ENCODE data around the gene RNF150. TPM values are rescaled to one million over a fixed set of nuclear protein-coding genes. Genes with fewer than 3 reads are reported as not detected.

RNF150 gene
- polyA plus RNA-seq, 1 donor, result 9.0 TPM

DNA sequence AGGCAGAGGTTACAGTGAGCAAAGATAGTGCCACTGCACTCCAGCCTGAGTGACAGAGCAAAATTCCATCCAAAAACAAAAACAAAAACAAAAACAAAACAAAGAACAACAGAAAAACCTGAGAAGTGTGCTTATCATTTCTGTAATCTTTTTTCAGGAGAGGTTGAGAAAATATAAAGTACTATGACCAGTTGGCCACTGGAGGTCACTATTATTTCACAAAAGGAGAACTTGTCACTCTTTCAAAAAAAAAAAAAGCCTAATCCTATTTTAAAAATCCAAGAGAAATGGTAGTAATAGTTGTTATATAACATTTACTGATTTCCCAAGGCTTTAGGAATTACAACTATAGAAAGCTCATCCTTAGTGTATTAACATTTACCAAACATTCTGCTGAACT is 24.9 kb upstream of the RNF150 start:
- Histone ChIP-seq H3K4me1 (ENCODE audit: control insufficient read depth, insufficient read depth, low read length) (no peaks in the 10 kb centered on the region), H3K27me3 (ENCODE audit: control insufficient read depth, insufficient read depth, low read length) (no peaks in the 10 kb centered on the region), H3K27ac (ENCODE audit: low read length) (no peak overlapping the region), H3K4me3 (ENCODE audit: low read length) (no peak overlapping the region), H3K9me3 (ENCODE audit: control insufficient read depth, low read depth, low read length) (no peaks in the 10 kb centered on the region), H3K36me3 (ENCODE audit: control insufficient read depth, insufficient read depth, low read length) (no peaks in the 10 kb centered on the region)
- DNase-seq, result no peak

DNA sequence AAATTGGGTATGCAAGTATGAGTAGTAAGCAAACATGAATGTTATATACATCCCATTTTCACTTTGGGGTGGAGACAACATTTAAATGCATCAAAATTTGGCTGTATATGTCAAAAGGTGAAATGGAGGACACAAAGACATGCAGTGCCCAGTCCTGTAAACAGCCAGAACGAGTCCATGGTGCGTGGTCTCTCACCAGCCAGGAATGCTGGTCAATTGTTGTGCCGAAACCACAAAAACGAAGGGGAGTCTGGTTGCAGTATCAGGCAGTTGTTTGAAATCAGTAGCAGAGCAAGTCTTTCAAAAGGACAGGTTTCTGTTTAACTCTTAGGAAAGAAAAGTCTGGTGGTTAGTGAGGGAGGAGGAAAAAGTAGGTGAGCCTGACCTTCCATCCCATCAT is 22.3 kb upstream of the RNF150 start:
- WGBS (ENCODE audit: insufficient coverage, low lambda C conversion rate), result no CpG with 5 or more reads among the region's 4 CpGs
- H3K27ac ChIP-seq (ENCODE audit: low read length), result no peak overlapping the region

DNA sequence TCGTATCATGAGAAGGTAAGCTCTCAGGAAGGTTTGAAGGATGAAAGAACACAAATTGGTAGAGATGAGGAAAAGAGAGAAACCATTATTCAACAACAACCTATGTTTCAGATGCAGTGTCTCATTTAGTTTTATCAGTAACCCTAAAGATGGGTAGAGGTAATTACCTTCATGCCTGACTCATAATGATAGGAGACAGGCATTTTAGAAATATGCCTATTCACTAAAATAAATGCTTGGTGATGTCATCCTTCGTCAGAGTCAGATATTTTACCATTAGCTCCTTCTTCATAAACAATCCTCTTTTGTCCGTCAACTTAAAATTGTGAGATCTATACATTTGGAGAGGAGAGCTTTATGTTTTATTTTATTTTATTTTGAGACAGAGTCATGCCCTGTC is 21.5 kb upstream of the RNF150 start:
- no peaks in the 10 kb centered on the region for H3K36me3 ChIP-seq (ENCODE audit: control insufficient read depth, insufficient read depth, low read length)
- H3K4me3 ChIP-seq (ENCODE audit: low read length), result no peak overlapping the region
- 64% methylated on average over 1 of the region's 3 CpGs for WGBS (ENCODE audit: insufficient coverage, low lambda C conversion rate)
- no peaks in the 10 kb centered on the region for H3K27me3 ChIP-seq (ENCODE audit: control insufficient read depth, insufficient read depth, low read length)
- H3K9me3 ChIP-seq (ENCODE audit: control insufficient read depth, low read depth, low read length), result no peaks in the 10 kb centered on the region
- no peak for DNase-seq
- H3K4me1 ChIP-seq (ENCODE audit: control insufficient read depth, insufficient read depth, low read length), result no peaks in the 10 kb centered on the region
- no peak overlapping the region for H3K27ac ChIP-seq (ENCODE audit: low read length)

More for the DNA sequence above, 22.3 kb upstream of the RNF150 start:
- H3K4me1 ChIP-seq (ENCODE audit: control insufficient read depth, insufficient read depth, low read length), result no peaks in the 10 kb centered on the region
- H3K4me3 ChIP-seq (ENCODE audit: low read length), result no peak overlapping the region
- DNase-seq, result no peak
- H3K36me3 ChIP-seq (ENCODE audit: control insufficient read depth, insufficient read depth, low read length), result no peaks in the 10 kb centered on the region
- H3K27me3 ChIP-seq (ENCODE audit: control insufficient read depth, insufficient read depth, low read length), result no peaks in the 10 kb centered on the region
- no peaks in the 10 kb centered on the region for H3K9me3 ChIP-seq (ENCODE audit: control insufficient read depth, low read depth, low read length)

DNA sequence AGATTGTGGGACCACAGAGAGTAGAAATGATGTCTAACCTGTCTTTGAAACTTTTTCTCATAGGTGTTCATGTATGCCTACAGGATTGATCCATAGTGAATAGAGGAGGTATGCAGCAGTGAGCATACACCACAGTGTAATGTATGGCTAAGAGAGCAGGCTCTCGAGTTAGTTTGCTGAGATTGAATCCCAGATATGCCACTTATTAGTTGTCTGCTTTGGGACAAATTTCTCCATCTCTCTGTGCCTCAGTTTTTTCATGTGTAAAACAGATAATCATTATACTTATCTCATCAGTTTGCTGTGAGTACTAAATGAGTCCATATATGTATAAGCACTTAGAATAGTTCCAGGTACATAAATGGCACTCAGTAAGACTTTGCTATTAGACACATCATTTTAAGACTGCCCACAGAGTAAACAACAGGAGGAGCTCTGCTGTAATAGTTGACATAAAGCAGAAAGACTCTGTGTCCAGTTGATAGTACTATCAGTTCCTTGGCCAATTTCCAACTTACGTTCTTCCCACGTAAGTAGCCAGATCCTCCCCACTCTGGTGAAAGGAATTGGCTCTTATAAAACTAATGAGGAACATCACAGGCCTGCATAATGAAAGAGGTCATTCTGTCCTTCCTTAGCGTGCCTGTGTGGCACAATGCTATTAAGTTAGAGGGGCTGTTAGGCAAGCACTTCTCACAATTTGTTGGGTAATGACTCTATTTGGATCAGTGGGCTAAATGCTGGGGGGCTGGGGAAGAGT is 20.7 kb upstream of the RNF150 start:
- DNase-seq, result peak in 1 of 2 donors; percentile 12
- no peaks in the 10 kb centered on the region for H3K9me3 ChIP-seq (ENCODE audit: control insufficient read depth, low read depth, low read length)
- no peak overlapping the region for H3K27ac ChIP-seq (ENCODE audit: low read length)
- WGBS (ENCODE audit: insufficient coverage, low lambda C conversion rate), result no CpG with 5 or more reads among the region's 4 CpGs
- no peaks in the 10 kb centered on the region for H3K27me3 ChIP-seq (ENCODE audit: control insufficient read depth, insufficient read depth, low read length)
- H3K4me3 ChIP-seq (ENCODE audit: low read length), result no peak overlapping the region
- H3K4me1 ChIP-seq (ENCODE audit: control insufficient read depth, insufficient read depth, low read length), result no peaks in the 10 kb centered on the region
- no peaks in the 10 kb centered on the region for H3K36me3 ChIP-seq (ENCODE audit: control insufficient read depth, insufficient read depth, low read length)

DNA sequence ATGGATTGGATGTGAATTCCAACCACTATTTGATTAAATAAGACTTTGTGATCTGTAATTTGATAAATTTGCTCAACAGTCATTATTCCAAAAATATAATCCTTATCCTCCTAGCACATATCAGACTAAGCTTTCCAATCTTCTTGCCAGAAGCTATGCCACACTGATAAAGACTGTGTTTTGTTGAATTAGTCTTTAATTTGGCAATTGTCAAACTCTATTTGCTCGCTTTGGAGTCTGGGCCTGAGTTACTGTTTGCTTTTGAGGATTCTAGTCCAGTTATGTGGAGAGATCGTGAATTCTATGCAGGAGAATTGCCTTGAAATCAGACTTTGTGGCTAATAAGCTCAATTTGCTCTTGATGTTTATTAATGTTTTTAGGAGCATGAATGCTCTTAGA is 10.9 kb upstream of the RNF150 start:
- WGBS (ENCODE audit: insufficient coverage, low lambda C conversion rate), result 60% methylated on average over 1 of the region's 2 CpGs
- Histone ChIP-seq H3K9me3 (ENCODE audit: control insufficient read depth, low read depth, low read length) (no peaks in the 10 kb centered on the region), H3K36me3 (ENCODE audit: control insufficient read depth, insufficient read depth, low read length) (no peaks in the 10 kb centered on the region), H3K27ac (ENCODE audit: low read length) (no peak overlapping the region), H3K4me3 (ENCODE audit: low read length) (no peak overlapping the region), H3K4me1 (ENCODE audit: control insufficient read depth, insufficient read depth, low read length) (no peaks in the 10 kb centered on the region), H3K27me3 (ENCODE audit: control insufficient read depth, insufficient read depth, low read length) (no peaks in the 10 kb centered on the region)
- DNase-seq, result no peak

DNA sequence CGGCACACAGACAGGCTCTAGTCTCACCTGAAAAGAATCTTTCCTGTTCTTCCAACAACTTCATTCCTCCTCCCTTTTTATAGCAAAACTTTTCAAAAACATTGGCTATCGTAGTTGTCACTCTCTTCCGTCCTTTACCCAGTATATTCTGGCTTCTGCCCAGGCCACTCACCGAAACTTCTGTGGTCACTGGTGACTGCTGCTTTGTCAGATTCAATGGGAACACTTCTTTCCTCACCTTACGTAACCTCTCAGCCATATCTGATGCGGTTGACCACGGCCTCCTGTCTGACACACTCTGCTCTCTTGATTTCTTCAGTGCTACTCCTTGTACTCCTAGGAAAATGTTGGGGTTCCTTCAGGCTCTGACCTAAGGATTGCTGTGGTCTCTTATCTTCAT is 9.2 kb upstream of the RNF150 start:
- H3K4me1 ChIP-seq (ENCODE audit: control insufficient read depth, insufficient read depth, low read length), result no peaks in the 10 kb centered on the region
- H3K9me3 ChIP-seq (ENCODE audit: control insufficient read depth, low read depth, low read length), result no peaks in the 10 kb centered on the region
- WGBS (ENCODE audit: insufficient coverage, low lambda C conversion rate), result 89% methylated on average over 7 of the region's 7 CpGs
- DNase-seq, result no peak
- peaks cover 2% of the 10 kb centered on the region for H3K27me3 ChIP-seq (ENCODE audit: control insufficient read depth, insufficient read depth, low read length)
- no peak overlapping the region for H3K27ac ChIP-seq (ENCODE audit: low read length)
- H3K36me3 ChIP-seq (ENCODE audit: control insufficient read depth, insufficient read depth, low read length), result no peaks in the 10 kb centered on the region
- H3K4me3 ChIP-seq (ENCODE audit: low read length), result no peak overlapping the region

DNA sequence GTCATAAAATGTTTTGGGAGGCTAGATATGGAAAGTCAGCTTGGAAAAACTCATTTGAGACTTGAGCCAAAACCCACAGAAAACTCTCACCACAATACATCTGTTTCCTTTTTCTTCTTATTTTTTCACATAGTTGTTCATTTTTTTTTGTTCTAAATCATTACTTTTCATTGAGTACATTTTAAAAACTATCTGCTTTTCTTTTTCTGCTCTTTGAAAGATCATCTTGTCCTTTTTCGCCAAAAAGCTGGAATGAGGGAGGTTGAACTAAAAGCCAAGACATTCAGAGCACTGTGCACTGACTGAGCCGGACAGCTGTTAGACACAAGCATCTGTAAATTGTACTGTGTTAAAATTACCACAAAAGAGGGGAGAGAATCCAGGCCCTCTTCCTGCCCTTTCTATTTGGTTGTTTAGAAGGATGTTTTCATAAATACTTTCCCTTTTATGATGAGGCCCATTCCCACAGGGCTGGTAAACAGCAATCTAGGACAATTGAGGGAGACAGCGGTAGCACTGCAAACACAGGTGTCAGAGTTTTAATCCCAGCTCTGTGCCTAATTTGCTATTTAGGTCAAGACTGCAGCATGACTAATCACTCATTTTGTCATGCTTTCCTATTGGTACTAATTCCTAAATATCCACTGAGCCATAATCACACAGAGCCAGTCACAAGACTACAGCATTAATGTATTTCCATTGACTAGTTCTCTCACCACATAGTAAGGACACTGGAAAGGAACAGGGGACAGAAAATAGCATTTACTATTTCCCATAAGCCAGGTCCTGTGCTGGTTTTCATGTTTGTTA is 7.3 kb upstream of the RNF150 start:
- Histone ChIP-seq H3K27me3 (ENCODE audit: control insufficient read depth, insufficient read depth, low read length) (peaks cover 7% of the 10 kb centered on the region), H3K4me1 (ENCODE audit: control insufficient read depth, insufficient read depth, low read length) (no peaks in the 10 kb centered on the region), H3K27ac (ENCODE audit: low read length) (no peak overlapping the region), H3K9me3 (ENCODE audit: control insufficient read depth, low read depth, low read length) (no peaks in the 10 kb centered on the region), H3K4me3 (ENCODE audit: low read length) (no peak overlapping the region), H3K36me3 (ENCODE audit: control insufficient read depth, insufficient read depth, low read length) (no peaks in the 10 kb centered on the region)
- WGBS (ENCODE audit: insufficient coverage, low lambda C conversion rate), result no CpG with 5 or more reads among the region's 3 CpGs
- no peak for DNase-seq

DNA sequence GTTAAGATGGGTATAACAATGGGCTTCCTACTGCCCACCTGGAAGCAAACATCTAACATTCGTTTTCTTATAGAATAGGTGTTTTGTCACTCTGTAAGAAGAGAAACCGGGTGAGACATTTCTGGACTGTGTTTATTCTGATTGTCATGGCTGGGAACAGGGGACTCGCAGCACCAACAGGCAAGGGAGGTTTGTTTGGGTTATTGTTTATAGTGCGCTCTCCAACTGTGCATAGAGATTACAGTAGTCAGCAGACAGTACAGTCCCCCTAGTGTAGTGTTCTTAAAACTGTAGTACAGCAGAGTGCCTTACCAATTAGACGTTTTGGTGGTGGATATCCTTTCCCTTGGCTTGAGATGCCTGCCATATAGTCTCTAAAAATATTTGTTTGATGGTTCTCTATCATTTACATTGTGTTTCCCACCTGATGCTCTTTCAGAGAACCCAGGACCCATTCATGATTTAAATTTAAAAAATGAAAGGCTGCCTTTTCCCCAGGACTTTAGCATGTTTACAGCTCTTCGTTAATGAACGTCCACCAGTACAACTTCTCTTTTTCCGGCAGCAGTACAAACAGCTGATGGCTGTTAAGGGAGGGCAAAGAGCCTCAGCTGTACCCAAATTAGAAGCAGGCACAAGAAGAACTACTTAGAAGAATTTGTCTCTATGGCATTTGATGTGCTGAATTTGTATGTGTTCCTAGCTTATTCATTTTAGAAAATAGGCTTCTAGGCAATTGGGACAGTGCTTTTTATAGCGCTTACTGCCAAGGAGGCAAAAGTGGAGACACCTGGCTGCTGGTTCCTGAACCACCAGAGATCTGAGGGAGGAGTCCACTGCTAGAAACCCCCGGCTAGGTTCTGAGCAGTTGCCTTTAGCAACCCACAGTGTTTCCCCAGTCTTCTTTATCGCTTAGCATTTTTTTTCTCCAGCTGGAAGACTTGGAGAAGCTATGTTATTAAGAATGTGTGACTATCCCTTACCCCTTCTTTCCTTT is 1.0 kb upstream of the RNF150 start:
- no CpG with 5 or more reads among the region's 11 CpGs for WGBS (ENCODE audit: insufficient coverage, low lambda C conversion rate)
- H3K4me1 ChIP-seq (ENCODE audit: control insufficient read depth, insufficient read depth, low read length), result peaks cover 9% of the 10 kb centered on the region
- peak in 1 of 2 donors; percentile 14 for DNase-seq
- H3K27me3 ChIP-seq (ENCODE audit: control insufficient read depth, insufficient read depth, low read length), result peaks cover 42% of the 10 kb centered on the region
- no peak overlapping the region for H3K27ac ChIP-seq (ENCODE audit: low read length)
- H3K9me3 ChIP-seq (ENCODE audit: control insufficient read depth, low read depth, low read length), result no peaks in the 10 kb centered on the region
- H3K4me3 ChIP-seq (ENCODE audit: low read length), result no peak overlapping the region
- H3K36me3 ChIP-seq (ENCODE audit: control insufficient read depth, insufficient read depth, low read length), result no peaks in the 10 kb centered on the region

DNA sequence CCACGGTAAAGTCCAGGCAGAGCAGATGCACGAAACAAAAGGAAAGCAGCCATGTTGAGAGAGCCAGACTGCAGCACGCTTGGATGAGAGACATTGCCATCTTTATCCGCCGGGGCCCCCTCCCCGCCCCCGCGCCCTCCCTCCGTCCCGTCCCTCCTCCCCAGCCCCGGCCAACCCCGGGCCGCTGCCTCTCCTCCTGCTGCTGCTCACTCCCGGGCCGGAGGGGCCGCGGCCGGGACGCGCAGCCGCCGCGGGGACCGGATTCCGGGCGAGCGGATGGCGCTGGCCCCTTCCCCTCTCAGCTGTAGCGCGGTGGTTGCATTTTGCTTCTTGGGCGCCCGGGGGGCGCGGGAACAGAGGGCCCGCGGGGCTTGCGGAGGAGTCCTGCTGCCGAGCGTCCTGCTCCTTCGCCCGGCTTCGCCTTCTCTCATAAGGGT is 542 bp downstream of the RNF150 start:
- Histone ChIP-seq H3K36me3 (ENCODE audit: control insufficient read depth, insufficient read depth, low read length) (no peaks in the 10 kb centered on the region), H3K9me3 (ENCODE audit: control insufficient read depth, low read depth, low read length) (no peaks in the 10 kb centered on the region), H3K4me1 (ENCODE audit: control insufficient read depth, insufficient read depth, low read length) (peaks cover 9% of the 10 kb centered on the region), H3K27me3 (ENCODE audit: control insufficient read depth, insufficient read depth, low read length) (peaks cover 42% of the 10 kb centered on the region), H3K27ac (ENCODE audit: low read length) (peak overlapping the region; percentile 25), H3K4me3 (ENCODE audit: low read length) (peak overlapping the region; percentile 72)
- WGBS (ENCODE audit: insufficient coverage, low lambda C conversion rate), result no CpG with 5 or more reads among the region's 42 CpGs
- DNase-seq, result peak in 1 of 2 donors; percentile 35
